ENCODE data around the gene EFR3B. TPM values are rescaled to one million over a fixed set of nuclear protein-coding genes. Genes with fewer than 3 reads are reported as not detected.

Gene EFR3B
- total and polyA plus RNA-seq, 5 donors from 2014 or later: 0.05 to 0.15 (median 0.08) TPM; not detected in 1

GRCh38 chr2:25103287-25103871, 61.5 kb downstream of the EFR3B start:
- Mint-ChIP-seq H3K36me3 (no peaks in the 10 kb centered on the region), H3K4me1 (no peaks in the 10 kb centered on the region), H3K27ac (no peak overlapping the region), H3K4me3 (no peak overlapping the region), H3K27me3 (peaks cover 11% of the 10 kb centered on the region), H3K9me3 (peaks cover 0 to 3% (median 0%) of the 10 kb centered on the region in 7 donors)
- Histone ChIP-seq H3K27me3 (ENCODE audit: control insufficient read depth, insufficient read depth, low read length) (no peaks in the 10 kb centered on the region), H3K9me3 (ENCODE audit: control insufficient read depth in 2 of 2, low read length in 2 of 2) (no peaks in the 10 kb centered on the region), H3K27ac (ENCODE audit: insufficient read depth, low read length, poor library complexity, severe bottlenecking) (no peak overlapping the region), H3K4me1 (ENCODE audit: control insufficient read depth, insufficient read depth, low read length, poor library complexity, severe bottlenecking) (no peaks in the 10 kb centered on the region), H3K4me3 (ENCODE audit: low read depth, low read length) (no peak overlapping the region), H3K36me3 (ENCODE audit: control insufficient read depth, insufficient read depth, low read length) (no peaks in the 10 kb centered on the region)
- no peak for ATAC-seq (ENCODE audit: low read depth in 2 of 2)
- DNase-seq: no peak

DNA sequence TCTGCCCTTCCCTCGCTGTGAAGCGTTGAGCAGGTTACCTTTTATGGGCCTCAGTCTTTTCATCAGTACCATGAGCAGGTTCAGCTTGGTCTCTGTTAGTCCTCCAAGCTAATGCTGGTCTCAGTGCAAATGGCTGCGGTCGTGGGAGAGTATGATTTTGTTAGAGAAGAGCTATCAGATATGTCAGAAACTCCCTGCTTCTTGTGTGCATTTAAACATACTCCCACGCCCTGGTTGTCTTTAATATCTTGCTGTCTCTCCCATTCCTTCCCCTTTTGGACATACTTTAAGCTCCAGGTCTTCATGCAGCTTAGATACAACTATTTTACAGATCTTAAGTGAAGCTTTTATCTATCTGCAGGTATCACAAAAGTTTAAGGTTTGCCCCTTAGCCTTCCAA, 62.9 kb downstream of the EFR3B start:
- peaks cover 10% of the 10 kb centered on the region for H3K27me3 Mint-ChIP-seq
- Histone ChIP-seq H3K27ac (ENCODE audit: insufficient read depth, low read length, poor library complexity, severe bottlenecking) (no peak overlapping the region), H3K9me3 (ENCODE audit: control insufficient read depth in 2 of 2, low read length in 2 of 2) (no peaks in the 10 kb centered on the region), H3K27me3 (ENCODE audit: control insufficient read depth, insufficient read depth, low read length) (no peaks in the 10 kb centered on the region), H3K36me3 (ENCODE audit: control insufficient read depth, insufficient read depth, low read length) (no peaks in the 10 kb centered on the region), H3K4me3 (ENCODE audit: low read depth, low read length) (no peak overlapping the region), H3K4me1 (ENCODE audit: control insufficient read depth, insufficient read depth, low read length, poor library complexity, severe bottlenecking) (no peaks in the 10 kb centered on the region)
- DNase-seq (no peak), ATAC-seq (ENCODE audit: low read depth in 2 of 2) (no peak)
- no peak overlapping the region for H3K27ac Mint-ChIP-seq
- no peaks in the 10 kb centered on the region for H3K36me3 Mint-ChIP-seq
- peaks cover 0 to 3% (median 0%) of the 10 kb centered on the region in 7 donors for H3K9me3 Mint-ChIP-seq
- no peak overlapping the region for H3K4me3 Mint-ChIP-seq
- no peaks in the 10 kb centered on the region for H3K4me1 Mint-ChIP-seq

DNA sequence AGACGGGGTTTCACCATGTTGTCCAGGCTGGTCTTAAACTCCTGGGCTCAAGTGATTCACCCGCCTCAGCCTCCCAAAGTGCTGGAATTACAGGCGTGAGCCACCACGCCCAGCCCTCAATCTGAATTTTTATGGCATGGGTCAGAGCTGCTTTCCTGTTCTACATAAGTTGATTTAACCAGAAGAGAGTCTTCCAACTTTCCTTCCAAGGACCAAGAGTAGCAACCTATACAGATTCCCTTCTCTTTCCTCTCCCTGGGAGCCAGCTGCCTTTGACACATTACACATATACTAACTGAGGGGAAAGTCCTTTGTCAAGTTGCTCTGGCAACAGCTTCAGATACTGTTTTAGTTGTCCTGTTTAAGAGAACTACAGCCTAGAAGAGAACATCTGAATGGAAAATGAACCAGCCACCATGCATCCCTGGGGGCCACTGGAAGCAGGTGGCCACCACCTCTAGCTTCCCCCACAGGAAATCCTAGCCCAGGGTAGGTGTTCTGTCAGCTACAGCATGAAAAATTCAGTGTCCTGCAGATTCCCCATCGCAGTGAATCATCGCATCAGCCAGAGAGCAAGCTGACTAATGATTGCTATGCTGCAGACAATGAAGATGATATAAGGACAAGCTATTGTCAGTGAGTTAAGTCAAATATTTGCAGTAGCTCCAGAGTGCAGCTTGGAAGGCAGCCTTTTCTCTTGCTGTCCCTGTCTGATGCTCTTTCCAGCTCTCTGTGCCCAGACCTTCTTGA, 63.6 kb downstream of the EFR3B start:
- Histone ChIP-seq H3K4me1 (ENCODE audit: control insufficient read depth, insufficient read depth, low read length, poor library complexity, severe bottlenecking) (no peaks in the 10 kb centered on the region), H3K9me3 (ENCODE audit: control insufficient read depth in 2 of 2, low read length in 2 of 2) (no peaks in the 10 kb centered on the region), H3K27ac (ENCODE audit: insufficient read depth, low read length, poor library complexity, severe bottlenecking) (no peak overlapping the region), H3K27me3 (ENCODE audit: control insufficient read depth, insufficient read depth, low read length) (no peaks in the 10 kb centered on the region), H3K4me3 (ENCODE audit: low read depth, low read length) (no peak overlapping the region), H3K36me3 (ENCODE audit: control insufficient read depth, insufficient read depth, low read length) (no peaks in the 10 kb centered on the region)
- peaks cover 10% of the 10 kb centered on the region for H3K27me3 Mint-ChIP-seq
- H3K4me3 Mint-ChIP-seq: no peak overlapping the region
- DNase-seq (no peak), ATAC-seq (ENCODE audit: low read depth in 2 of 2) (no peak)
- H3K4me1 Mint-ChIP-seq: no peaks in the 10 kb centered on the region
- no peak overlapping the region for H3K27ac Mint-ChIP-seq
- no peaks in the 10 kb centered on the region for H3K36me3 Mint-ChIP-seq
- H3K9me3 Mint-ChIP-seq: peaks cover 0 to 6% (median 0%) of the 10 kb centered on the region in 7 donors

GRCh38 chr2:25109822-25110221, 67.9 kb downstream of the EFR3B start:
- ATAC-seq (ENCODE audit: low read depth in 2 of 2) (no peak), DNase-seq (no peak)
- Mint-ChIP-seq H3K36me3 (no peaks in the 10 kb centered on the region), H3K4me3 (no peak overlapping the region), H3K27ac (no peak overlapping the region), H3K4me1 (peaks cover 0 to 5% (median 0%) of the 10 kb centered on the region in 4 donors), H3K27me3 (peaks cover 14% of the 10 kb centered on the region), H3K9me3 (peaks cover 0 to 2% (median 0%) of the 10 kb centered on the region in 7 donors)
- Histone ChIP-seq H3K27ac (ENCODE audit: insufficient read depth, low read length, poor library complexity, severe bottlenecking) (no peak overlapping the region), H3K9me3 (ENCODE audit: control insufficient read depth in 2 of 2, low read length in 2 of 2) (no peaks in the 10 kb centered on the region), H3K27me3 (ENCODE audit: control insufficient read depth, insufficient read depth, low read length) (no peaks in the 10 kb centered on the region), H3K36me3 (ENCODE audit: control insufficient read depth, insufficient read depth, low read length) (no peaks in the 10 kb centered on the region), H3K4me1 (ENCODE audit: control insufficient read depth, insufficient read depth, low read length, poor library complexity, severe bottlenecking) (no peaks in the 10 kb centered on the region), H3K4me3 (ENCODE audit: low read depth, low read length) (no peak overlapping the region)

- Mint-ChIP-seq H3K27ac (no peak overlapping the region), H3K36me3 (no peaks in the 10 kb centered on the region), H3K27me3 (peaks cover 15% of the 10 kb centered on the region), H3K4me3 (no peak overlapping the region), H3K4me1 (peaks cover 0 to 5% (median 0%) of the 10 kb centered on the region in 4 donors), H3K9me3 (peaks cover 0 to 2% (median 0%) of the 10 kb centered on the region in 7 donors)
- no peak overlapping the region for H3K27ac ChIP-seq (ENCODE audit: insufficient read depth, low read length, poor library complexity, severe bottlenecking)
- H3K4me1 ChIP-seq (ENCODE audit: control insufficient read depth, insufficient read depth, low read length, poor library complexity, severe bottlenecking): no peaks in the 10 kb centered on the region
- no peaks in the 10 kb centered on the region for H3K9me3 ChIP-seq (ENCODE audit: control insufficient read depth in 2 of 2, low read length in 2 of 2)
- ATAC-seq (ENCODE audit: low read depth in 2 of 2) (no peak), DNase-seq (no peak)
- no peaks in the 10 kb centered on the region for H3K36me3 ChIP-seq (ENCODE audit: control insufficient read depth, insufficient read depth, low read length)
- H3K4me3 ChIP-seq (ENCODE audit: low read depth, low read length): no peak overlapping the region
- H3K27me3 ChIP-seq (ENCODE audit: control insufficient read depth, insufficient read depth, low read length): no peaks in the 10 kb centered on the region
Measured at GRCh38 chr2:25112113-25112512, 70.2 kb downstream of the EFR3B start.

DNA sequence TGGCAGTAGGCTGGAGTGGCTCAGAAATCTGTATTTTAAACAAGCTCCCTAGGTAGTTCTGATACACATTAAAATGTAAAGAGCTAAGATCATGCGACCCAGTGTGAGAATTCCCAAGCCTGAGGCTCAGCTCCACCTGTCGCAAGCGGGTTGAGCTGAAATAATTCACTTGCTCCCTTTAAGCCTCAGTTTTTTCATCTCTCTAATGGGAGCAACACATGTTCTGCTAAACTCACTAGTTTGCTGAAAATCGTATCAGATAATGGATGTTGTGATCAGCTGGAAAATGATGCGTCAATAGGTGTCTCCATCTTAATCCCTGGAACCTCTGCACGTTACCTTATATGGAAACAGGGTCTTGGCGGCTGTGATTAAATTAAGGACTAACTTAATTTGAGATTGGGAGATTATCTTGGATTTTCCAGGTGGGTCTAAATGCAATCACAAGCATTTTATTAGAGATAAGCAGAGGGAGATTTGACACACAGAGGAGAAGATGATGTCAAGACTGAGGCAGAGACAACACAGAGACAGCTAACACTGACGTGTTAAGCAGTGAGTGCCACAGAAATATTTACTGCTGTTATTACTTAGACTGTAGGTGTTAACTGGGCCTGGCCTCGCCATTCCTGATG, 73.5 kb downstream of the EFR3B start:
- H3K36me3 ChIP-seq (ENCODE audit: control insufficient read depth, insufficient read depth, low read length): no peaks in the 10 kb centered on the region
- DNase-seq (no peak), ATAC-seq (ENCODE audit: low read depth in 2 of 2) (no peak)
- Mint-ChIP-seq H3K27me3 (peaks cover 10% of the 10 kb centered on the region), H3K36me3 (no peaks in the 10 kb centered on the region), H3K27ac (no peak overlapping the region), H3K9me3 (no peaks in the 10 kb centered on the region), H3K4me1 (peaks cover 0 to 5% (median 0%) of the 10 kb centered on the region in 4 donors), H3K4me3 (no peak overlapping the region)
- no peaks in the 10 kb centered on the region for H3K27me3 ChIP-seq (ENCODE audit: control insufficient read depth, insufficient read depth, low read length)
- H3K9me3 ChIP-seq (ENCODE audit: control insufficient read depth in 2 of 2, low read length in 2 of 2): no peaks in the 10 kb centered on the region
- H3K4me3 ChIP-seq (ENCODE audit: low read depth, low read length): no peak overlapping the region
- no peaks in the 10 kb centered on the region for H3K4me1 ChIP-seq (ENCODE audit: control insufficient read depth, insufficient read depth, low read length, poor library complexity, severe bottlenecking)
- H3K27ac ChIP-seq (ENCODE audit: insufficient read depth, low read length, poor library complexity, severe bottlenecking): no peak overlapping the region

DNA sequence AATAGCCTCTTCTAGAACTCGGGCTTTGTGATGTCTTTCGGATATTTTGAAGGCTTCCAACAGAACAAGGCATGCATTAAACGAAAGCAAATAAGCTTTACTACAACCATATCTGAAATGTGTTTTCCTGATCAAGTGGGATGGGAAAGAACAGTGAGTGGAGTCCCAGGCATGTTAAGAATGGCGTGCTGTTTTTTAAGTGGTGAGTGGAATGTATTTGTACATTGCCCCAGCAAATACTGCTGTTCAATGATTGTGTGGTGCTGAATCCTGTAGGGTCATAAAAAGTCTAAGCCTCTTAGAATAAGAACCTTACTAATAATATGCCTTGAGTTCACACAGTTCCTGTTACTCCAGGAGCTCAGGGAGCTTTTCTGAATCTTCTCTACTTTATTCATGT, 74.0 kb downstream of the EFR3B start:
- Mint-ChIP-seq H3K36me3 (no peaks in the 10 kb centered on the region), H3K27ac (no peak overlapping the region), H3K27me3 (peaks cover 10% of the 10 kb centered on the region), H3K4me3 (no peak overlapping the region), H3K9me3 (no peaks in the 10 kb centered on the region), H3K4me1 (peaks cover 0 to 5% (median 0%) of the 10 kb centered on the region in 4 donors)
- Histone ChIP-seq H3K4me3 (ENCODE audit: low read depth, low read length) (no peak overlapping the region), H3K9me3 (ENCODE audit: control insufficient read depth in 2 of 2, low read length in 2 of 2) (no peaks in the 10 kb centered on the region), H3K27me3 (ENCODE audit: control insufficient read depth, insufficient read depth, low read length) (no peaks in the 10 kb centered on the region), H3K36me3 (ENCODE audit: control insufficient read depth, insufficient read depth, low read length) (no peaks in the 10 kb centered on the region), H3K27ac (ENCODE audit: insufficient read depth, low read length, poor library complexity, severe bottlenecking) (no peak overlapping the region), H3K4me1 (ENCODE audit: control insufficient read depth, insufficient read depth, low read length, poor library complexity, severe bottlenecking) (no peaks in the 10 kb centered on the region)
- DNase-seq (no peak), ATAC-seq (ENCODE audit: low read depth in 2 of 2) (no peak)

All from CD4-positive, CD25-positive, alpha-beta regulatory T cell (primary cell).